Stimulated activated CD8-positive, alpha-beta memory T cell treated with anti-CD3 and anti-CD28 coated beads, Interleukin-12 subunit alpha, Interleukin-12 subunit beta, amount 100 ng/mL, for 24 hours (primary cell): ENCODE measurements around the gene KIF3C.
"Not testable (repeated sequence)": the region's sequence is repeated elsewhere in the genome, so short reads cannot be mapped to it uniquely, and the experiment has no call there.

Experiments
- DNase-seq: peaks from one replicate; pipeline ENCODE4 v3.0.0-alpha.2; 2020; ENCODE audit errors: extremely low read depth

KIF3C gene

GRCh38 chr2:25999406-25999805 lies 17.1 kb upstream of the KIF3C start:
- DNase-seq: not testable (repeated sequence)

- not testable (repeated sequence) for DNase-seq
Observed at GRCh38 chr2:25998816-25999383, 16.6 kb upstream of the KIF3C start.

DNA sequence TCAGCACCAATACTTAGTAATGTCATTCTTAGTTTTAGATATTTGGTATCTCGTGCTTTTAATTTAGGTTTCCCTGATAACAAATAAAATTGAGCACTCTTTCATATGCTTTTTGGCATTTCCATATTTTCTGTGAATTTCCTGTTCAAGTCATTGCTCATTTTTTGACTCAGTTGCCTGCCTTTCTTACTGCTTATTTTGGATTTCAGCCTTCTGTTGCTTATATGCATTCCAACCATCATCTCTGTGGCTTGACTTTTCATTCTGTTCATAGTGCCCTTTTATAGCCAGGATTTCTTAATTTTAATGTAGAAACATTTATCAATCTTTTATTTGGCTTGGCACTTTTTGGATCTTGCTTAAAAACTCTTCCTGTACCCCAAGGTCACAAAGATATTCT lies 14.5 kb upstream of the KIF3C start:
- no peak for DNase-seq

- no peak for DNase-seq
Observed at GRCh38 chr2:25994509-25994908, 12.2 kb upstream of the KIF3C start.

DNA sequence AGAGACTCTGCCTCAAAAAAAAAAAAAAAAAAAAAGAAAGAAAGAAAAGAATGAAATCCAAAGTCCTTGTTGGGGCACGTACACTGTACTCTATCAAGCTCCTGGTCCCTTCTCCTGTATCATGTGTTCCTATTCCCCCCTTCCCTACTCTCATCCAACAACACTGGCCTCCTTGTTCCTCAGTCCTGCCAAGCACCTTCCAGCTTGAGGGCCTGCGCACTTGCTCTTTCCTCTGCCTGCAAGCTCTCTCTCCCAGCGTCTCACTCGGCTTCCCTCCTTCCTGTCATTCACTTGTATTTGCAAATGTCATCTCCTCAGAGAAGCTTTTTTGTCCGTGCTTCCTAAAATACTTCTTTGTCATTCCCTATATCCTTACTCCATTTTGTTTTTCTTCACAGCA lies 10.8 kb upstream of the KIF3C start:
- DNase-seq: no peak

DNA sequence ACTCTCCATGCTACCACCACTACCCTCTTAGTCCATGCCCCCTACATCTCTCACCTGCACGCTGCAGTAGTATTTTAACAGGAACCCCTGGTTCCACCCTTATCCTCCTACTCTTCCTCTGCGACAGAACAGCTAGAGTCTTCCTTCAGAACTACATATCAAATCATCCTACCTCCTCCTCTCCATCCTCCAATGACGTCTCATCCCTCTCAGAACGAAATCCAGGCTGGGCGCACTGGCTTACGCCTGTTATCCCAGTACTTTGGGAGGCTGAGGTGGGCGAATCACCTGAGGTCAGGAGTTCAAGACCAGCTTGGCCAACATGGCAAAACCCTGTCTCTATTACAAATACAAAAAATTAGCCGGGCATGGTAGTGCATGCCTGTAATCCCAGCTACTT lies 10.3 kb upstream of the KIF3C start:
- DNase-seq: no peak

DNA sequence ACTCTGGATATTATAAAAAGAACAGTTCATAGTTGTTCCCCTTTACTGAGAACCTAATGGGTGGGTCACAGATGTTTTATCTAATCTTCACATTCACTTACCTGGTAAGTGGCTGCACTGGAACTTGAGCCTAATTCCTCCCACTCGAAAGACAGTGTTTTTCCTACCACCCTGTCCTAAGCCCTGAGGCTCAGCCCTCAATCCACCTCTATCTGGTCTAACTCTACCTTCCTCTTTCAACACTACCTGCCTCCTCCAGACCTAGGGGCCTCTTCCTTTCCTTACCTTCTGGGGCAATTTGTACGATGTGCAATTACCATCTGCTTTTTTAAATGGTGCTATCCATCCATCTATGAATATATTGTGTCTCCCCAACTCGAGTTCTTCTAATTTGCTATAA lies 9.7 kb upstream of the KIF3C start:
- no peak for DNase-seq

- no peak for DNase-seq
Observed at GRCh38 chr2:25989154-25989553, 6.9 kb upstream of the KIF3C start.

GRCh38 chr2:25988134-25988533 lies 5.8 kb upstream of the KIF3C start:
- no peak for DNase-seq

- no peak for DNase-seq
Observed at GRCh38 chr2:25983735-25984134, 1.4 kb upstream of the KIF3C start.

- DNase-seq: no peak
Observed at GRCh38 chr2:25982968-25983280, 627 bp upstream of the KIF3C start.

GRCh38 chr2:25981596-25982272 lies 563 bp downstream of the KIF3C start:
- no peak for DNase-seq

DNA sequence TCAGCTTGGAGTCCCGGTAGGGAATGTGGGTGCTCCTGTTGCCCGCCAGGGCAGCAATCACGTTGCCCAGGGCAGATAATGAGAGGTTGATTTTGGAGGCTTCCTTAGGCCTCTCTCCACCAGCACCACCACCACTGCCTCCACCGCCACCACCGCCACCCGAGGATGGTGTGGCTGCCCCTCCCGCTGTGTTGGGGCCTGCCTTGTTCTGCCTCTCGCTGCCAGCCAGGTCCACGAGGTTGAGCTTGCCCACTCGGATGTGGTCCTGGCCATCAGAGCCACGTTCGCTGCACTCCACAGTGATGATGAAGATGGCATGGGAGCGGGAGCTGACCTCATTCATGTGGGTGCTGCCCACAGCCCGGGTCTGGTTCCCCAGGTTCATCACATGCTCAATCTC lies 1.3 kb downstream of the KIF3C start:
- no peak for DNase-seq

DNA sequence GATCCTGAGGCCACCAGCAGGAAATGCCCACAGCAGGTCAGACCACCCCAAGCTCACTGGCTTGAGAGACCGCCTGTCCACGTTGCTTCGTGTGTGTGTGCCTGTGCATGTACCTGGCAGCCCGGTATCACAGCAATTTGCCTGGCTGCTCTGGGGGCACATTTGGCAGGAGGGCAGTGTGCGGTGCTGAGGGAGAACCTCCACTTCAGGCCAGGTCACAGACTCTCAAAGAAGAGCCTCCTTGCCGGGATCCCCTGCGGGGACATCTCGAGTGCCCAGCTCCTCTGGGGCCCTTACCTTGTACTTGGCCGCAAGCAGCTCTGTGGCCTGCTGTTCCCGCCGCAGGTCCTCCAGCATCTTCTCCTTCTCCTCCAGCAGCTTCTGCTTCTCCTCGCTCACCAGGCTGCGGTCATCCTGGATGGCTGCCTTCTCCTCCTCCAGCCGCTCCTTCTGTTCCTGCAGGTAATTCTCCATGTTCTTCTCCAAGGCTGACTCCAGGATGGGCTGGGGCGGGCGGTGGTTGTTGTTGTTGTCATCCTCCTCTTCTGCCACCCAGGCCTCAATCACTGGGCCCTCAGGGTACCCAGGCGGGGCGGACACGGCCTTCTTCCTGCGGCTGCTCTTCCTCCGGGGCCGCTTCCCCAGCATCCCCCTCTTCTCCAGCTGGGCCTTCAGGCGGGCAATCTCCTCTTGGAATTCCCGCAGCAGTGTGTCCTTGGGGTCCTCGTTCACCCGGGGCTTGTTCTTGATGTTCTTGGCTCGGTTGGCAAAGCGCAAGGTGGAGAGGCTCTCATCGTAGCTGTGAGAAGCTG lies 2.0 kb downstream of the KIF3C start:
- no peak for DNase-seq

DNA sequence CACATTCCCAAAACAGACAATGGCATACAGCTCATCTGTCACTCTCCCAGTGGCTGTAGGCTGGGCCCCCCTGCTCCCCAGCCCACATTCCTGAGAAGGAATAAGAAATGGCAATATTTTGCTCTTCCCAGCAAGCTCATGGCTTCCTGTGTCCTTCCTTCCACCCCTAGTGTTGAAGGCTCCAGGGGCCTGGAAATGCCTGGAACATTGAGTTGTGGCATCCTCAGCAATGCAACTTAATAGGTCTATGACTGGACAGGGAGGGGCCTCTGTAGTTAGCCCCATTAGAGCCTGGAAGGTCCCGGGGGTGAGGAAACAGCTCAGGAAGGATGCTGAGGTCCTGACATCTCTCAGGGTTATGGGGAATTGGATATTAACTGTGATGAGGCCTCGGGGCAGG lies 3.3 kb downstream of the KIF3C start:
- no peak for DNase-seq

GRCh38 chr2:25977768-25978167 lies 4.5 kb downstream of the KIF3C start:
- DNase-seq: no peak

DNA sequence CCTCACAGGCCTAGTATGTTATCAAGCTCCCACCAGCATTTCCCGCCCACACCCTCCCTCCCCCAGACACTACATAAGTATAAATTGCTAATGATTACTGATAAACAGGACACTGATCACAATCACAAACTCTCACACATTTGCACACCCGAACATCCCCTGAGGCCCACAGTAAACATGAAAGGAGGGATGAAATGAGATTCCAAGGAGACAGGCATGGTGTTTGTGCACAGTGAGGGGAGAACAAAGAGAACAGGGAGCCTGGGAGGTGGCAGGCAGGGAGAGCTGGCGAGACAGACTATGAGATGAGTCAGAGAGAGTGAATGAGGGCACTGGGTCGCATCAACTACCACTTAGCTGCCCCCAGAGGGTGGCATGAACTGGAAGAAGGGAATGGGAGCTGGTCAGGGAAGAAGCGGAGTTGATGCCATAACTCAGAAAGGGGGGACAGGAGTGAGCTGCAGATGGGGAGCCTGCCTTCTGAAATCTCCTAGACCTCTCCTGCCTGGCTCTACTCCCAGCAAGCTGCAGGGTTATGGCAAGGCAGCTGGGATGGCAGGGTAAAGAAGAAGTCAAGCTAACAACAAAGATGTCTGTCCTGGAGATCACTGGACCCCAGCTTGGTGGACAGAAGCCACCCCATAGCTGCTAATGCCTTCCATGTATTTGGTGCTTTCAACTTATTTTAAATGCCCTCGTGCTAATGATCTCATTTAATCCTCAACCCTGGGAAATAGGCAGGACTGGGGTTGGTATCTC lies 5.1 kb downstream of the KIF3C start:
- DNase-seq: no peak

GRCh38 chr2:25972049-25972823 lies 10.1 kb downstream of the KIF3C start:
- DNase-seq: no peak

- no peak for DNase-seq
Observed at GRCh38 chr2:25971596-25971995, 10.7 kb downstream of the KIF3C start.

DNA sequence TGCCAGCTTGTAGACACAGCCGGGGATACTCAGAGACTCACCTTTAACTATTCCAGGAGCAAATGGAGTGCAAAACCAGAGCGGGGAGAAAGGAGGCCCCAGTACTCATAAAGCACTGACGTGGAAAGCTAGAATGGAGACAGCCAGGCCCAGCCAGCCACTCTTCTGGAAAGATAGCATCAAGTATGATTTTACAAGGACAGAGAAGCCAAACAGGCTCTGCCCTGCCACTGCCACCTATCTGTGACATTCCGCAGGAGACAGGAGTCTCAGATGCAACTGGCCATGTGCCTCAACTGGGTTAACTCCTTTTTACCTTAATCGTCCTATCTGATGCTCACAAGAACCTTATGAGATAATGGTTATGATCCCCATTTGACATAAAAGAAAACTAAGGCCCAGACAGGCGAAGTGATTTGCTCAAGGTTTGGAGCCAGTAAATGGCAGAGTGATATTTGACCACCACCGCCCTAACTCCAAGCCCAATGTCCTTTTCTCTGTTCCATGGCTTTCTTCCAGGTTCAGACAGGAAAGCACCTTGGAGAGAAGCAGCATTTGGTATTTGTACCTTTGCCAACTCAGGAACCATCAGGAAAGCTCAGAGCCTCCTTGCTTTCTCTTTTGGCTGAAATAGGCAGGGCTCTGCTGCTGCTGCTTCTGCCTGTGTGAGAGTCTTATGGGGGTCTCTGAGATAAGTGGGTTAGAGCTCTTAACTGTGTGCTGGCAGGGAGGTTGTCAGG lies 15.6 kb downstream of the KIF3C start:
- DNase-seq: no peak

- DNase-seq: no peak
Observed at GRCh38 chr2:25964891-25965290, 17.4 kb downstream of the KIF3C start.
